Neural progenitor cell (in vitro differentiated cells): Measurements from ENCODE around the gene DUSP19.

ENCODE experiments used
- CTCF ChIP-seq: fragments of 200-600 bp; sonication (generic); IDR thresholded peaks from 2 replicates; pipeline ENCODE4 v1.5.1; 2017; ENCODE audit warnings: antibody characterized with exemption, mild to moderate bottlenecking
- EZH2 ChIP-seq: fragments of 200-600 bp; sonication (generic); IDR thresholded peaks from 2 replicates; pipeline ENCODE4 v1.6.1; 2017; ENCODE audit warnings: antibody characterized with exemption, mild to moderate bottlenecking, moderate library complexity
- EZH2phosphoT487 ChIP-seq: fragments of 200-600 bp; sonication (generic); IDR thresholded peaks from 2 replicates; pipeline ENCODE4 v1.6.1; 2017; ENCODE audit warnings: antibody characterized with exemption

DNA sequence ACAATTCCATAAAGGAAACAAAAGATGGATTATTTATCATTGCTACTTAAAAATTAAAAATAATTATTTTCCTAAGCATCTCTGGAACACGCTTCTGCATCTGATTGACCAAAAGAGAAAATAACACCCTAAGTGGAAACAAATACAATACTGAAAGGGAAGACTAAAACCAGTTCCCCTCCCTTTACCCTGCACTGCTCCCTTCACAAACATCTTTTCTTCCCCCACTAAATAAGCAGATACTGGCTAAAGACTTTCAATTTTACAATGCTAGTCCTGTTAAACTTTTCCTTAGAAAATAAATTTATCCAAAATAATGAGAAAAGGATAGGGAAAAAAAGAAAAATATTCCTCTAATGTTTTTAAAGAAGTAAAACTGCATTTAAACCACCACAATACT is 44.6 kb upstream of the DUSP19 start:
- TF ChIP-seq EZH2phosphoT487, result no peak
- no peak for TF ChIP-seq CTCF
- TF ChIP-seq EZH2, result no peak
